Stimulated activated naive CD8-positive, alpha-beta T cell treated with anti-CD3 and anti-CD28 coated beads, Interleukin-15, Interleukin-2, amounts not matched to agents 100 ng/mL and 50 ng/mL, for 24 hours (primary cell): ENCODE measurements around the gene VAV3.

Experiments
- H3K27ac Mint-ChIP-seq: one replicate; pipeline ENCODE4 v1.8.0; 2021; ENCODE audit warnings: mild to moderate bottlenecking, mixed read lengths
- H3K27me3 Mint-ChIP-seq: one replicate; pipeline ENCODE4 v1.8.0; 2021; ENCODE audit warnings: mixed read lengths
- H3K36me3 Mint-ChIP-seq: one replicate; pipeline ENCODE4 v1.8.0; 2021; ENCODE audit warnings: low read depth, mixed read lengths
- H3K4me1 Mint-ChIP-seq: one replicate; pipeline ENCODE4 v1.8.0; 2021; ENCODE audit warnings: low read depth, mixed read lengths
- H3K4me3 Mint-ChIP-seq: one replicate; pipeline ENCODE4 v1.8.0; 2021; ENCODE audit warnings: mild to moderate bottlenecking, mixed read lengths
- H3K9me3 Mint-ChIP-seq: one replicate; pipeline ENCODE4 v1.8.0; 2021; ENCODE audit warnings: mixed read lengths

VAV3 gene

DNA sequence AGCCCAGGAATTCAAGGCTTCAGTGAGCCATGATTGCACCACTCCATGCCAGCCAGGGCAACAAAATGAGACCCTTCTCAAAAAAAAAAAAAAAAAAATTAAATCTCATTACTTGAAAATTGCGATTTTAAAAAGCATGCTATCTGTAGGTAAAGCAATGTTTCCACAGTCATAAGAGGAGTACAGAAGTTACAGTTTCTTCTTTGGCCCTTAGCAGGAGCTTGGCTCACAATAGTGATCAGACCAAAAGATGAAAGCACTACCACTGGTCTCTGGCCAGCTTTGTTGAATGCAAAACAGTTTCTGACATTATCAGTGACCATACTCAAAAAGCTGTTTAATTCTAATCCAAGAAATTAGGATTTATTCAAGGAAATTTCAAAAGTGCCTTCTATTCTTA lies 31.2 kb downstream of the VAV3 start:
- no peak overlapping the region for H3K4me3 Mint-ChIP-seq
- no peaks in the 10 kb centered on the region for H3K27me3 Mint-ChIP-seq
- H3K27ac Mint-ChIP-seq, result peak overlapping the region; percentile 86
- peaks cover 87% of the 10 kb centered on the region for H3K4me1 Mint-ChIP-seq
- H3K36me3 Mint-ChIP-seq, result no peaks in the 10 kb centered on the region
- no peaks in the 10 kb centered on the region for H3K9me3 Mint-ChIP-seq

DNA sequence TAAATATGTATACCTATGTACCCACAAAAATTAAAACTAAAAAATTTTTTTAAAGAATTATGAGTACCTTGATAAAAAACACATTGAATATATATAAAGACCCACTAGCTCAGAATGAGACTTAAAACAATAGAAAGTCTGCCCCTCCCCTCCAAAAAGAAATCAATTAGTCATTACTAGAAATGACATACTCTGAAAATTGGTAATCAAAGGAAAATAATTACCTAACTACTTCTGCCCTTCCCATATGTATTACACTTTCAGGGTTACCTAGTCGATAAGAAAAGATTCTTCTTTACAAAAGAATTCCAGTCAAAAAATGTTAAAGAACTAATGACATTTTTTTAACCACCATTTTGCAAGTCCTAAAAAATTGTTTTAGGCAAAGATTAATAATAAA lies 34.7 kb downstream of the VAV3 start:
- Mint-ChIP-seq H3K9me3 (no peaks in the 10 kb centered on the region), H3K4me1 (peaks cover 83% of the 10 kb centered on the region), H3K4me3 (no peak overlapping the region), H3K27me3 (no peaks in the 10 kb centered on the region), H3K36me3 (no peaks in the 10 kb centered on the region), H3K27ac (no peak overlapping the region)

DNA sequence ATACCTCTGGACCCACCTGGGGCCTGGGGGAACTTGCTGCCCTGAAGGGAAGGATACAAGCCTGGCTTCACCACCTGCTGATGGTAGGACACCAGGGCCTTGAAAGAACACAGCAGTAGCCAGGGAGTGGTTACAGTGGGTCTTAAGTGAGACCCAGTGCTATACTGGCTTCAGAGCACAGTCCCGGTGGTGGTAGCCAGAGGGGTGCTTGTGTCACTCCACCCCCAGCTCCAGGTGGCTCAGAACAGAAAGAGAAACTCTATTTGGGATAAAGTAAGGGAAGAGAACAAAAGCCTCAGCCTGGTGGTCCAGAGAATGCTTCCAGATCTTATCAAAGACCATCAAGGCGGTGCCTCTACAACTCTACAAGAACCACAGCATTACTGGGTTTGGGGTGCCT lies 37.2 kb downstream of the VAV3 start:
- Mint-ChIP-seq H3K36me3 (peaks cover 4% of the 10 kb centered on the region), H3K4me1 (peaks cover 76% of the 10 kb centered on the region), H3K9me3 (no peaks in the 10 kb centered on the region), H3K27ac (peak overlapping the region; percentile 33), H3K4me3 (no peak overlapping the region), H3K27me3 (no peaks in the 10 kb centered on the region)

DNA sequence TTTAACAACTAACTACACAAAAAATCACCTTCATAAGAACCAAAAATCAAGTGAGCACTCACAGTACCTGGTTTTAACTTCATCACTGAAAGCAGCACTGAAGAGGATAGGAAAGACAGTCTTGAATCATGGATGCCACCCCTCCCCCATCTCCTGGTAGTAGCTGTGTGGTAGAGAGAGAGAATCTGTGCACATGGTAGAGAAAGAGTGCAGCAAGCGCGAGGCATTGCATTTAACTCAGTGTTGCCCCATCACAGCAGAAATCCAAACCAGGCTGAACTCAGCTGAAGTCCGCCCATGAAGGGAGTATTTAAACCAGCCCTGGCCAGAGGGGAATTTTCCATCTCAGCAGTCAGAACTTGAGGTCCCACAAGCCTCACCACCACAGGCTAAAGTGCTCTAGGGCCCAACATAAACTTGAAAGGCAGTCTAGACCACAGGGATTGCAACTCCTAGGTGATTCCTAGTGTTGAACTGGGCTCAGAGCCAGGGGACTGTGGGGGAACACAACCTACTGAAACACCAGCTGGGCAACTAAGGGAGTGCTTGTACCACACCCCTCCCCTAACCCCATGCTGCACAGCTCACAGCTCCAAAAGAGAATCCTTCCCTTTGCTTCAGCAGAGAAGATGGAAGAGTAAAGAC lies 38.4 kb downstream of the VAV3 start:
- Mint-ChIP-seq H3K36me3 (peaks cover 4% of the 10 kb centered on the region), H3K27ac (peak overlapping the region; percentile 10), H3K9me3 (no peaks in the 10 kb centered on the region), H3K27me3 (no peaks in the 10 kb centered on the region), H3K4me1 (peaks cover 77% of the 10 kb centered on the region), H3K4me3 (no peak overlapping the region)

DNA sequence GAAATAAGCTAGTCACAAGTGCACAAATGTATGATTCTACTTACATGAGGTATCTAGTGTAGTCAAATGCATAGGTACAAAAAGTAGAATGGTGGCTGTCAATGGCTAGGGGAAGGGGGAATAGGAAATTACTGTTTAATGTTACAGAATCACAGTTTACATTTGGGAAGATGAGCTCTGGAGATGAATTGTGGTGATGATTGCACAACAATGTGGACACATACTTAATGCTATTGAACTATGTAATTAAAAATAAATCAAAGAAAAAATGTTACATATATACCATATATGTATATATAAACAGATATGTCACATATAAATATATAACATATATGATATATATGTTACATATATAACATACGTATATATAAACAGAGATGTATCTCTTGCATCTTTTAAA lies 39.4 kb downstream of the VAV3 start:
- peaks cover 82% of the 10 kb centered on the region for H3K4me1 Mint-ChIP-seq
- H3K9me3 Mint-ChIP-seq, result no peaks in the 10 kb centered on the region
- no peak overlapping the region for H3K27ac Mint-ChIP-seq
- H3K4me3 Mint-ChIP-seq, result no peak overlapping the region
- no peaks in the 10 kb centered on the region for H3K27me3 Mint-ChIP-seq
- H3K36me3 Mint-ChIP-seq, result peaks cover 4% of the 10 kb centered on the region

DNA sequence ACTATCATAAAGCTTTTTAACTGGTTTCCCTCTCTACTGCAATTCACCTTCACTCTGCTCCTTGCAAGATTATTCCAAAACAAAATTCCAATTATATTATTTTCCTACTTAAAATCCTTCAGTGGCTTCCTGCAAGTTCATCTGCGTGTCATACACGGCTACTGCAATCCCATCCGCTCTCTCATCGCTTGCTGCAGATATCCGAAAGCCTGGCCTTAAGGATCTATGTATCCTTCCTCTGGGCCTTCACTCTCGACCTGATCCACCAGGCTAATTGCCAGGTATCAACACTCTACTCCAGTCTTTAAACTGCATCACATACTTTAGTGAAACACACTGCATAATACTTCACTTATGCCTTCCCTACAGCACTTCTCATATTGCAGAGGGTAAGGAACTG lies 44.0 kb downstream of the VAV3 start:
- no peak overlapping the region for H3K4me3 Mint-ChIP-seq
- H3K4me1 Mint-ChIP-seq, result peaks cover 70% of the 10 kb centered on the region

DNA sequence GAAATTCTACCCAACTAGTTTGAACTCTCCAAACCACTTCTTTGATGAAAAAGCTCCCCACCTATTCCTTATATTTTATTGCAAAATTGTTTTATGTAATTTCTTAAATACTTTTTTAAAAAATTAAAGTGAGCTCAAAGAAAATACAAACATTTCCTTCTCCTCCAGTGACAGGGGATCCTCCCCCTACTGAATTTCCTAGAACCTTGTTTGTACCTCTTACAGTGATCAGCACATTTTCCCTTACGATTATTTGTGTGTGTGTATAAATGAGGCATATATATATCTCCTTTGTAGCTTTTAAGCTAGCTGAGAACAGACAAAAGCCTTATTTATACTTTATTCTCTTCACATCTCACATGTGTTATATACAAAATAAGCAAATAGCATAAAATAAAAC lies 44.4 kb downstream of the VAV3 start:
- Mint-ChIP-seq H3K4me1 (peaks cover 74% of the 10 kb centered on the region), H3K4me3 (no peak overlapping the region), H3K27ac (no peak overlapping the region), H3K36me3 (peaks cover 10% of the 10 kb centered on the region), H3K27me3 (no peaks in the 10 kb centered on the region), H3K9me3 (peaks cover 5% of the 10 kb centered on the region)

More for the DNA sequence above, 44.0 kb downstream of the VAV3 start:
- Mint-ChIP-seq H3K36me3 (peaks cover 10% of the 10 kb centered on the region), H3K9me3 (peaks cover 5% of the 10 kb centered on the region), H3K27me3 (no peaks in the 10 kb centered on the region), H3K27ac (no peak overlapping the region)

DNA sequence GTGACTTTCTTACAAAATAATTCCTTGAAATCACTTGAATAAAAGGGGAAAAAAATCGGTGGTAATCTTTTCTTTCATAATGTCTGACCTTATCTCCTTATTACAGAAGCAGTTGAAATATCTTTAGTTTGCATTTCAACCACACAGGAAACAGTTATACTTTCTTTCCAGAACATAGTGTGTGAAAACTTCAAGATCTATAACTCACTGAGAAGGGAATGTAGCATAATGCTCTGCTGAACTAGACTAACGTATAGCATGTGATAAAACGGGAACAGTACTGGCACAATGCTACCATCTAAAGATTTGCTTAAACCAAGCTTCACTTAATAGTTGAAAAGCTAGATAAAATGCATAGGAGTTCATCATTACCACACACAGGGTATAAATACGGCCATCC lies 45.0 kb downstream of the VAV3 start:
- no peaks in the 10 kb centered on the region for H3K27me3 Mint-ChIP-seq
- H3K9me3 Mint-ChIP-seq, result peaks cover 5% of the 10 kb centered on the region
- H3K4me1 Mint-ChIP-seq, result peaks cover 80% of the 10 kb centered on the region
- H3K4me3 Mint-ChIP-seq, result peak overlapping the region; percentile 68
- peak overlapping the region; percentile 83 for H3K27ac Mint-ChIP-seq
- H3K36me3 Mint-ChIP-seq, result peaks cover 10% of the 10 kb centered on the region

DNA sequence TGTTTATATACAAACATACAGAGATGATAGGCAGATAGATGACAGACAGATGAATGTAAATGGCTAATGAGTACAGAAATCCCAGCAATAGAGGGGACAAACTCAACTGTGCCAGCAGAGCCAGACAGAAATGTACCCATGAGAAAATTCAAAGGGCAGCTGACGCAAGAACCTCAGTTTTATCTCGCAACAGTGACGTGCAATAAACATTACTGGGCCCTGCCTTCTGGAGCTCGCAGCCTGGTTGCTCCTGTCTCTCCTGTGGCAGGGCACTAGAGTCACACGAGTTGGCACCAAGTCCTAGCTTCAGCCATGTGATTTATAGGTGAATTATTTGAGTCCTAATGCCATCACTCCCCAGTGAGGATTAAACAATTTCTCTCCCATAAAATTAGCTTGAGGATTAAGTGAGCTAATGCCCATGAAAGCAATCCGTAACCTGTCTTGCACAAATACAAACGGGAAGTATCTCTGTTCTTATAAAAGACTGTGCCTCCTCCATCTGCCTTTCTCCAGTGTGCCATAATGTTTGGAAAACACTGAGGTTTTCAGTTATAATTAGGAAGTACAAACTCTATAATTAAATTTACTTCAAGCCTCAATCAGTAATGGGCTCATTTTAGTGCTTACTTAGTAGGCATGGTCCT lies 50.7 kb downstream of the VAV3 start:
- H3K27ac Mint-ChIP-seq, result no peak overlapping the region
- no peak overlapping the region for H3K4me3 Mint-ChIP-seq
- H3K4me1 Mint-ChIP-seq, result peaks cover 69% of the 10 kb centered on the region
- no peaks in the 10 kb centered on the region for H3K27me3 Mint-ChIP-seq
- peaks cover 5% of the 10 kb centered on the region for H3K9me3 Mint-ChIP-seq
- H3K36me3 Mint-ChIP-seq, result peaks cover 6% of the 10 kb centered on the region

DNA sequence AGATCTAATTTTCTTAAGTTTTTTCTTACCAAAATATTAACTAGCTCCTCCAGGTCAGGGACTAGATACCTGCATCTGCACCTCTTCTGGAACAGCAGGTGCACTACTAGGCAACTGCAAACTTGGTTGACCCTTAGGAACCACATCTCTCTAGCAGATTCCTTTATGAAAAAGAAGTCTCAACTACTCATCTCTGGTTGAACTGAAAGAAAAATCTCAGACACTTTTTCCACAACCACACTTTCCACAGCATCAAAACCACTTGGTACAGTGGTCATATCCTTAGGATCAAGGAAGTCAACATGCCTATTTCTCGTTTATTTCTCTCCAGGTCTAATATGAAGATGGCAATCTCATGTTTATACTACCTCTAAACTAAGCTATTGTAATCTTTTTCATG lies 52.3 kb downstream of the VAV3 start:
- Mint-ChIP-seq H3K27me3 (no peaks in the 10 kb centered on the region), H3K9me3 (no peaks in the 10 kb centered on the region), H3K27ac (peak overlapping the region; percentile 26), H3K36me3 (no peaks in the 10 kb centered on the region), H3K4me1 (peaks cover 65% of the 10 kb centered on the region), H3K4me3 (no peak overlapping the region)

DNA sequence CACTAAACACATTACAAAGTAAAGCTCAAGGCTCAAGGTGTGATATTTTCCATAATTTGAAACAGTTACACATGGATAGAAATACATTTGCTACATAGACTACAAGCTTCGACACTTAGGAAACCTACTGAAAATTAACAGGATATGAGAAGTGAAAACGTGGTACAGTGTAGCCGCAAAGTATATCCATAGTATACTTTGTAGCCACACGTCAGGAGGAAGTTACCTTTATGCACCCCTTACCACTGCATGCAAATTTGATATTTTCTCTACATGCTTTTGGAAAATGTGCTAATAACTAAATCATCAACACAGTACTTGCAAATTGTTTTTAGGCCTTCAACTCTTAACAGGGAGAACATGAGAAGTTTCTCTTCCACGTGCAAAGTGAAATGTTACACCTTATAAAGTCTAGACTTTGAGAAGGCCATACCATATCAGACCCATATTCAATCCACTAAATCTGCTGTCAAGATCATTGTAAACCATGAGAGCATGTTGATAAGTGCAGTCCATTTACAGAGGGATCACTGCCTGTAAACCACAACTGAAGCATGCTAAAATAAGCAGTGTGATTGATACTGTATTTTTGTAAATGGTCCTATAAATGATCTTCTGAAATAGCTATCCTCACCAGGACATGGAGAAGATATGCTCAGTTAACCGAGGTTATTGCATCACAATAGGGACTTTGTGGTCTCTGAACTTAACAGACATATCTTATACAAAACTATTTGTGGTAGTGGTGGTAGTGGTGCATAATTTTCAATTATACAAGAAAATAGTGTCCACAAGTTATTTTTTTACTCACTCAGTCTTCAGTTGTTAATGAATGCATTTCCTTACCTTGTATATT lies 64.7 kb downstream of the VAV3 start:
- no peaks in the 10 kb centered on the region for H3K27me3 Mint-ChIP-seq
- peaks cover 70% of the 10 kb centered on the region for H3K4me1 Mint-ChIP-seq
- peak overlapping the region; percentile 5 for H3K27ac Mint-ChIP-seq
- H3K9me3 Mint-ChIP-seq, result no peaks in the 10 kb centered on the region
- H3K36me3 Mint-ChIP-seq, result no peaks in the 10 kb centered on the region
- no peak overlapping the region for H3K4me3 Mint-ChIP-seq

DNA sequence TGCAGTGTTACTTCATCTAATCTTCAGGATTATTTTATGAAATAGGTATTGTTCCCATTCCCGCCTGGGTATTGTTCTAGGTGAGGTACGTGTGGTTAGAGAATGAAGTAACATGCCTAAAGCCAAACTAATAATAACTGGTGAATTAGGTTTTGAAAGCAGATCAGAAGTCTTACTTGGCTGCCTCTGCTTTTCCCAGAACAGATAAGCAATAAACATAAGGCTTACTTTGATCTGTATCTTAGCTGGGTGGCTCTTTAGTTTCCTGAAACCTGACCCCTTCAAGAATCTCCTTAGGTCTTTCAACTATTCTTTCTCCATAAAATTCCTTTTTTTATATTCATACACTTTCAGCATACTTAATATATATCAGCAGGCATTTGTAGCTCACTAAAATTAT lies 65.3 kb downstream of the VAV3 start:
- H3K4me1 Mint-ChIP-seq, result peaks cover 74% of the 10 kb centered on the region
- no peaks in the 10 kb centered on the region for H3K27me3 Mint-ChIP-seq
- no peaks in the 10 kb centered on the region for H3K36me3 Mint-ChIP-seq
- H3K9me3 Mint-ChIP-seq, result no peaks in the 10 kb centered on the region
- no peak overlapping the region for H3K4me3 Mint-ChIP-seq
- peak overlapping the region; percentile 5 for H3K27ac Mint-ChIP-seq

DNA sequence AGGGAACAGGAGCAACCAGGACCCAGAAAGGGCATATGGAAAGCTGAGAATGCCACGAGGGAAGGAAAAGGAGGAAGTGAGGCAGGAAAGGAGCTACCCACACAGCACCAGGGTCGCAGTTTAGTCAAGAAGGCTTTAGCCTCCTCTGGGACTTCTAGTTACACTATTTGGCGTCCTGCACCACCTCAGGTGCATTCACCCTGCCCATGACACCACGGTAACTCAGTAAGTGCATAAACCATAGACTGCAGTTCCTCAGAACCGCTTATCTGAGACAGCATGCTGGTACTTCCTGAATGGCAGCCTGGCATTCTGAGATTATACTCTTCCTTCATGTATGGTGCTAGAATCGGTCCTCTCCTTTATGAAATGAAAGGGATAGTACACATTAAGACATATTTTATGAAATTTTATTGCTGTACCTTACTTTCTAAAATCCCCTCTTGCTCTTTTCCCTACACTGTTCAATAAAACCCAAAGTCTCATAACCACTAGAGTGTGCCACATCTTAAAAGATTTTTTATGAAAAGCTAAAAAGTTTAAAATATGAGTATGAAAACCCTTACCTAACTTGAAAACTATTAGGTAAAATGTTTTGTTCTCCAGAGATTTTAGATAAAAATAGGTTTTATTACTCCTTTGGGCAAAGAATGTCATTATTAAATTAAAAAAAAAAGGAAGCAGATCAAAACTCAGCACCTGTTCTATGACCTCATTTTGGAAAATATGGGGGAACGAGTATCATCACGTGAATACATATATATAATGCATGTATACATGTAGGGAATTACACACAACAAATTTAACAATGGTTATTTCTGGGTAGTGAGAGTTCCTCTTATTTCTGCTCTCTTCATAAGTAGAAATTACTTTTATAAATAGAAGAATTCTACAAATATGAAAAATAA lies 67.3 kb downstream of the VAV3 start:
- no peaks in the 10 kb centered on the region for H3K27me3 Mint-ChIP-seq
- H3K4me3 Mint-ChIP-seq, result peak overlapping the region; percentile 65
- H3K4me1 Mint-ChIP-seq, result peaks cover 76% of the 10 kb centered on the region
- H3K27ac Mint-ChIP-seq, result peak overlapping the region; percentile 89
- H3K9me3 Mint-ChIP-seq, result peaks cover 4% of the 10 kb centered on the region
- peaks cover 10% of the 10 kb centered on the region for H3K36me3 Mint-ChIP-seq

DNA sequence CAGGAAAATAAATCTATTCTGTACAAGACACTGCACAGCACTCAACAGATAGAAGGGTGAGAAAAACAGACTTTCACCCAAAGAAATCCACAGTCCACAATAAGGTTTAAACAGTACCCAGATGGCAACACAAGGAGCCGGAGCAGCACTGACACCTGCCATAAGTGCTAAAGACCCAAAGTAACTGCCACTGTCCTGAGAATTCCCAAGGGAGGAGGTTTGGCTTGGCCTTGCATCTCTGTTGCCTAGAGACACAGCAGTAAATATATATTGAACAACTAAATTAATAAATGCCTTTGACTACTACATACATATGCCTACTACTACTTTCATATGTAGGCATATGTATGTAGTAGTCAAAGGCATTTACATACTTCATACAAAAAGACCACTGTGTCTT lies 68.0 kb downstream of the VAV3 start:
- H3K9me3 Mint-ChIP-seq, result peaks cover 4% of the 10 kb centered on the region
- peak overlapping the region; percentile 65 for H3K4me3 Mint-ChIP-seq
- H3K27ac Mint-ChIP-seq, result peak overlapping the region; percentile 89
- H3K36me3 Mint-ChIP-seq, result peaks cover 10% of the 10 kb centered on the region
- H3K4me1 Mint-ChIP-seq, result peaks cover 81% of the 10 kb centered on the region
- H3K27me3 Mint-ChIP-seq, result no peaks in the 10 kb centered on the region
